ENCODE data around the gene CNOT4. TPM values are rescaled to one million over a fixed set of nuclear protein-coding genes. Genes with fewer than 3 reads are reported as not detected.

CNOT4 gene
- total RNA-seq, 3 donors from 2014 or later (not counting 1 experiment from before 2014, with no cell fraction given): 40.6 to 47.1 (median 40.7) TPM

DNA sequence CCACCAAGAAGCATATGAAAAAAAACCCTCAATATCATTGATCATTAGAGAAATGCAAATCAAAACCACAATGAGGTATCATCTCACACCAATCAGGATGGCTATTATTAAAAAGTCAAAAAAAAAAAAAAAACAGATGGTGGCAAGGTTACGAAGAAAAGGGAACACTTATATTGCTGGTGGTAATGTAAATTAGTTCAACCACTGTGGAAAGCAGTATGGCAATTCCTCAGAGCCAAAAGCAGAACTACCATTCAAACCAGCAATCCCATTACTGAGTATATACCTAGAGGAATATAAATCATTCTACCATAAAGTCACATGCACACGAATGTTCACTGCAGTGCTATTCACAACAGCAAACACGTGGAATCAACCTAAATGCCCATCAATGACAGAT lies 46.0 kb downstream of the CNOT4 start:
- no peak for DNase-seq
- TF ChIP-seq, protein P1, sequence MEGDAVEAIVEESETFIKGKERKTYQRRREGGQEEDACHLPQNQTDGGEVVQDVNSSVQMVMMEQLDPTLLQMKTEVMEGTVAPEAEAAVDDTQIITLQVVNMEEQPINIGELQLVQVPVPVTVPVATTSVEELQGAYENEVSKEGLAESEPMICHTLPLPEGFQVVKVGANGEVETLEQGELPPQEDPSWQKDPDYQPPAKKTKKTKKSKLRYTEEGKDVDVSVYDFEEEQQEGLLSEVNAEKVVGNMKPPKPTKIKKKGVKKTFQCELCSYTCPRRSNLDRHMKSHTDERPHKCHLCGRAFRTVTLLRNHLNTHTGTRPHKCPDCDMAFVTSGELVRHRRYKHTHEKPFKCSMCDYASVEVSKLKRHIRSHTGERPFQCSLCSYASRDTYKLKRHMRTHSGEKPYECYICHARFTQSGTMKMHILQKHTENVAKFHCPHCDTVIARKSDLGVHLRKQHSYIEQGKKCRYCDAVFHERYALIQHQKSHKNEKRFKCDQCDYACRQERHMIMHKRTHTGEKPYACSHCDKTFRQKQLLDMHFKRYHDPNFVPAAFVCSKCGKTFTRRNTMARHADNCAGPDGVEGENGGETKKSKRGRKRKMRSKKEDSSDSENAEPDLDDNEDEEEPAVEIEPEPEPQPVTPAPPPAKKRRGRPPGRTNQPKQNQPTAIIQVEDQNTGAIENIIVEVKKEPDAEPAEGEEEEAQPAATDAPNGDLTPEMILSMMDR (IDR thresholded peaks at IDR 0.05): no peak
- Histone ChIP-seq H3K36me3 (ENCODE audit: control insufficient read depth, insufficient read depth, low read length) (no peaks in the 10 kb centered on the region), H3K4me3 (ENCODE audit: low read length) (no peak overlapping the region), H3K9me3 (ENCODE audit: control insufficient read depth, insufficient read depth, low read length) (no peaks in the 10 kb centered on the region), H3K27me3 (ENCODE audit: control insufficient read depth, insufficient read depth, low read length) (no peaks in the 10 kb centered on the region), H3K27ac (ENCODE audit: low read length) (no peak overlapping the region), H3K4me1 (ENCODE audit: control insufficient read depth, insufficient read depth, low read length) (peaks cover 5% of the 10 kb centered on the region)
- Mint-ChIP-seq H3K27me3 (ENCODE audit: low read depth in 2 of 2) (no peaks in the 10 kb centered on the region), H3K4me3 (no peak overlapping the region), H3K4me1 (peaks cover 57 to 60% of the 10 kb centered on the region in 2 donors), H3K36me3 (no peaks in the 10 kb centered on the region), H3K27ac (no peak overlapping the region), H3K9me3 (no peaks in the 10 kb centered on the region)
- WGBS (ENCODE audit: insufficient coverage): 86% methylated on average over 1 of the region's 3 CpGs
- intact Hi-C loops (cut with micrococcal nuclease): no loop called here
- ATAC-seq: no peak

DNA sequence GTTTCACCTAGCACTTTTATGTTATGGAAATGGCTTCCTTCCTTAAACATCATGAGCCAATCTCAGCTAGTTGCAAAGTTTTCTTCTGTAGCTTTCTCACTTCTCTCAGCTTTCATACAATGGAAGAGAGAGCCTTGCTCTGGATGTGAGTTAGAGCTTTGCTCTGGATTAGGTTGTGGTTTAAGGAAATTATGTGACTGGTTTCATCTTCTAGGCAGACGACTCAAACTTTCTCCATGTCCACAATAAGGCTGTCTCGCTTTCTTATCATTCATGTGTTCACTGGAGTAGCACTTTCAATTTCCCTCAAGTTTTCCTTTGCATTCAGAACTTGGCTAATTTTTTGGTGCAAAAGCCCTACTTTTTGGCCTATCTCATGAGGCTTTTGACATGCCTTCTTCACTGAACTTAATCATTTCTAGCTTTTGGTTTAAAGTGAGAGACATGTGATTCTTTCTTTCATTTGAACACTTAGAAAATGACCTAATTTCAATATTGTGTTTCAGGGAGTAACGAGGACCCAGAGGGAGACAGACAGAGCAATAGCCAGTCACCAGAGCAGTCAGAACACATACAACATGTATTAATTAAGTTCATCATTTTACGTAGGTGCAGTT lies 49.8 kb downstream of the CNOT4 start:
- 87% methylated on average over 4 of the region's 4 CpGs for WGBS (ENCODE audit: insufficient coverage)
- Mint-ChIP-seq H3K4me3 (no peak overlapping the region), H3K36me3 (no peaks in the 10 kb centered on the region), H3K27ac (peak overlapping the region; percentile 24 to 25), H3K27me3 (ENCODE audit: low read depth in 2 of 2) (no peaks in the 10 kb centered on the region), H3K9me3 (no peaks in the 10 kb centered on the region), H3K4me1 (peaks cover 70 to 76% of the 10 kb centered on the region in 2 donors)
- Histone ChIP-seq H3K36me3 (ENCODE audit: control insufficient read depth, insufficient read depth, low read length) (no peaks in the 10 kb centered on the region), H3K4me1 (ENCODE audit: control insufficient read depth, insufficient read depth, low read length) (no peaks in the 10 kb centered on the region), H3K9me3 (ENCODE audit: control insufficient read depth, insufficient read depth, low read length) (no peaks in the 10 kb centered on the region), H3K4me3 (ENCODE audit: low read length) (no peak overlapping the region), H3K27ac (ENCODE audit: low read length) (no peak overlapping the region), H3K27me3 (ENCODE audit: control insufficient read depth, insufficient read depth, low read length) (no peaks in the 10 kb centered on the region)
- intact Hi-C loops (cut with micrococcal nuclease): no loop called here
- DNase-seq (no peak), ATAC-seq (peak in 1 of 3 donors; percentile 67)
- TF ChIP-seq, protein P1 (IDR thresholded peaks at IDR 0.05): no peak

DNA sequence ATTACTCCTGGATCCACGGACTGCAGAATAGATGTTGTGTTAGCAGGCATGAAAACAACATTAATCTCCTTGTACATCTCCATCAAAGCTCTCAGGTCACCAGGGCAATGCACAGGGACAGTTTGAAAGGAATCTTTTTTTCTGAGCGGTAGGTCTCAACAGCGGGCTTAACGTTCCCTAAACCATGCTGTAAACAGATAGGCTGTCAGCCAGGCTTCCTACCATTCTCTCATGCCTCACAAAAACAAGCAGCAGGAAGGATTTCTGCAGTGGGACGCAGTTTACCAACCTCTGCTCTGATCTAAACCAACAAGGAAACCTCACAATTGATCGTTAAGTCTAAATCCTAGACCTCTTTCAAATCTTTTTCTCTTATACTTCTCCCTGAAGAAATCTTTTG lies 50.8 kb downstream of the CNOT4 start:
- intact Hi-C loops (cut with micrococcal nuclease): no loop called here
- H3K9me3 ChIP-seq (ENCODE audit: control insufficient read depth, insufficient read depth, low read length): no peaks in the 10 kb centered on the region
- H3K4me1 Mint-ChIP-seq: peaks cover 70 to 75% of the 10 kb centered on the region in 2 donors
- peak overlapping the region; percentile 21 for H3K4me3 Mint-ChIP-seq
- no peaks in the 10 kb centered on the region for H3K9me3 Mint-ChIP-seq
- no peaks in the 10 kb centered on the region for H3K27me3 Mint-ChIP-seq (ENCODE audit: low read depth in 2 of 2)
- peak overlapping the region; percentile 25 to 30 for H3K27ac Mint-ChIP-seq
- DNase-seq: no peak
- H3K27ac ChIP-seq (ENCODE audit: low read length): no peak overlapping the region
- H3K36me3 ChIP-seq (ENCODE audit: control insufficient read depth, insufficient read depth, low read length): no peaks in the 10 kb centered on the region
- TF ChIP-seq, protein P1 (IDR thresholded peaks at IDR 0.05): no peak
- WGBS (ENCODE audit: insufficient coverage): 96% methylated on average over 6 of the region's 6 CpGs
- H3K4me1 ChIP-seq (ENCODE audit: control insufficient read depth, insufficient read depth, low read length): no peaks in the 10 kb centered on the region
- no peaks in the 10 kb centered on the region for H3K27me3 ChIP-seq (ENCODE audit: control insufficient read depth, insufficient read depth, low read length)
- ATAC-seq: no peak
- H3K36me3 Mint-ChIP-seq: no peaks in the 10 kb centered on the region
- no peak overlapping the region for H3K4me3 ChIP-seq (ENCODE audit: low read length)

DNA sequence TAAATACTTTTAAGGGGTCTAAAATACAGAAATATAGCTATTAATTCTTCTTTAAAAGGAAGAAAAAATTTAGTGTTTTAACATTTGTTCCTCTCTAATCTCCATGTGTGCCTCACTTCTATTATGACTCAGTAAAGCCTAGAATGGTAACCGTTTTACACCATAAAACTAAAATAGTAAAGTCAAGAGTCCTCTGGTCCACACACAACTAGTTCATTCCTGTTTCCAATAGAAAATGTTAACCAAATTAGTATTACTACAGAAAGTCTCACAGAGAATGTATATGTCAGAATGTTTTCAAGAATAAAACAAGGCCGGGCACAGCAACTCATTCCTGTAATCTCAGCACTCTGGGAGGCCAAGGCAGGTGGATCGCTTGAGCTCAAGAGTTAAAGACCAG lies 55.8 kb downstream of the CNOT4 start:
- no peaks in the 10 kb centered on the region for H3K27me3 Mint-ChIP-seq (ENCODE audit: low read depth in 2 of 2)
- intact Hi-C loops (cut with micrococcal nuclease): no loop called here
- TF ChIP-seq, protein P1 (IDR thresholded peaks at IDR 0.05): no peak
- no peak overlapping the region for H3K27ac Mint-ChIP-seq
- no peak overlapping the region for H3K4me3 ChIP-seq (ENCODE audit: low read length)
- no peaks in the 10 kb centered on the region for H3K27me3 ChIP-seq (ENCODE audit: control insufficient read depth, insufficient read depth, low read length)
- no peak overlapping the region for H3K4me3 Mint-ChIP-seq
- DNase-seq (no peak), ATAC-seq (no peak)
- peaks cover 3% of the 10 kb centered on the region for H3K4me1 ChIP-seq (ENCODE audit: control insufficient read depth, insufficient read depth, low read length)
- no peak overlapping the region for H3K27ac ChIP-seq (ENCODE audit: low read length)
- no peaks in the 10 kb centered on the region for H3K36me3 Mint-ChIP-seq
- H3K36me3 ChIP-seq (ENCODE audit: control insufficient read depth, insufficient read depth, low read length): no peaks in the 10 kb centered on the region
- H3K4me1 Mint-ChIP-seq: peaks cover 59 to 63% of the 10 kb centered on the region in 2 donors
- no peaks in the 10 kb centered on the region for H3K9me3 Mint-ChIP-seq
- no peaks in the 10 kb centered on the region for H3K9me3 ChIP-seq (ENCODE audit: control insufficient read depth, insufficient read depth, low read length)
- WGBS (ENCODE audit: insufficient coverage): 64% methylated on average over 2 of the region's 3 CpGs
